Activated CD4-positive, alpha-beta T cell treated with anti-CD3 and anti-CD28 coated beads for 36 hours (primary cell): ENCODE data around the gene GM2A. TPM values are rescaled to one million over a fixed set of nuclear protein-coding genes. Genes with fewer than 3 reads are reported as not detected.

Experiments
- ATAC-seq: fragments of 200-7000 bp; cut with Tn5 transposase; one replicate; pipeline ENCODE4 v1.10.0; 2021; ENCODE audit warnings: mild to moderate bottlenecking, moderate library complexity
- CTCF ChIA-PET: fragments of 350-600 bp; sonication (Branson Sonifier 250); formaldehyde crosslinking; loops from one replicate; lab custom pipeline; 2021; ENCODE audit warnings: antibody characterized with exemption; lab: Charles Lee
- POLR2A ChIA-PET: fragments of 350-600 bp; sonication (Branson Sonifier 250); formaldehyde crosslinking; loops from one replicate; lab custom pipeline; 2021; ENCODE audit warnings: antibody characterized with exemption, inconsistent platforms; lab: Charles Lee
- DNase-seq: peaks from one replicate; pipeline ENCODE4 v3.0.0-alpha.2; 2020
- H3K27ac Mint-ChIP-seq: one replicate; pipeline ENCODE4 v1.8.0; 2021; ENCODE audit warnings: mixed read lengths
- H3K27me3 Mint-ChIP-seq: one replicate; pipeline ENCODE4 v1.8.0; 2021; ENCODE audit warnings: mixed read lengths
- H3K36me3 Mint-ChIP-seq: one replicate; pipeline ENCODE4 v1.8.0; 2021; ENCODE audit warnings: low read depth, mixed read lengths
- H3K4me1 Mint-ChIP-seq: one replicate; pipeline ENCODE4 v1.8.0; 2021; ENCODE audit warnings: mixed read lengths
- H3K4me3 Mint-ChIP-seq: one replicate; pipeline ENCODE4 v1.8.0; 2021; ENCODE audit warnings: mild to moderate bottlenecking, moderate library complexity, mixed read lengths
- H3K9me3 Mint-ChIP-seq: one replicate; pipeline ENCODE4 v1.8.0; 2021; ENCODE audit warnings: low read depth, mixed read lengths
- intact Hi-C, 2 experiments: fragments of 100-400 bp; cut with DNase I in 1 of 2; cut with micrococcal nuclease in 1 of 2; formaldehyde crosslinking; loops; one replicate each; pipeline versions ENCODE4 v1.14.2 to v1.15.1; 2022 to 2024; cut with DNase I, micrococcal nuclease
- total RNA-seq, 2 experiments: library from RNA; stranded (reverse); gene quantifications; one replicate each; pipeline ENCODE4 v1.2.3, GENCODE V29; 2021

Gene GM2A
- total RNA-seq, 2 experiments from 2014 or later: 17.2 to 19.3 TPM

DNA sequence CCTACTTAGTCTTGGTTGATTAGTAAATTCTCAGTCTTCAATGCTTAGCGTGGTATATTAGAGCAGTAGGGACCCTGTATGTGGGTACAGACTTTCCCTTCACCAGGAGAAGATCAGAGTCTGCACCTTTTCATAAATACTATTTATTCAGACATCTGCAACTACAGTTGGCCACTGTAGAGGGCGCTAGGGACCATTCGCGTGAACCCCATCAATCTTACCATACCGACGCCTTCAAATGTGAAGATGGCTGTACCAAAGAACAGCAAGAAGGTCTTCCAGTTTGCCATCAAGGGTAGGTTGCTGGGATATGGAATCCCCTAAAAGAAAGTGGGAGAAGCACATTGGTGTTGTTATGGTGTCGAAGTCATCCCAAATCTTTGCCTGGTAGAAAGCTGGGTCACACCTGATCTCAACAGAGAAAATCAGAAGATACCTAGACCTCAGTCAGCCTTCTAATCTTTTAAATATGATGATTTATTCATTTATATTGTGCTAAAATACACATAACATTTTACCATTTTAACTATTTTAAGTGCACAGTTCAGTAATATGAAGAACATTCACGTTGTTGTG is 31.5 kb downstream of the GM2A start:
- Mint-ChIP-seq H3K27ac (no peak overlapping the region), H3K4me3 (no peak overlapping the region), H3K27me3 (peaks cover 2% of the 10 kb centered on the region), H3K9me3 (no peaks in the 10 kb centered on the region), H3K4me1 (no peaks in the 10 kb centered on the region), H3K36me3 (no peaks in the 10 kb centered on the region)
- intact Hi-C loops: loop anchor here (1.0 to 5.0 kb wide), 2 partner anchors 32 to 33 kb away; no protein-coding TSS in a partner anchor
- CTCF ChIA-PET: interaction anchor here (1.0 to 2.2 kb wide), 7 partner anchors 20 to 367 kb away, joined by 3 to 15 read pairs (median 3); no protein-coding TSS in a partner anchor
- POLR2A ChIA-PET: no interaction called here
- ATAC-seq (no peak), DNase-seq (peak; percentile 51)

DNA sequence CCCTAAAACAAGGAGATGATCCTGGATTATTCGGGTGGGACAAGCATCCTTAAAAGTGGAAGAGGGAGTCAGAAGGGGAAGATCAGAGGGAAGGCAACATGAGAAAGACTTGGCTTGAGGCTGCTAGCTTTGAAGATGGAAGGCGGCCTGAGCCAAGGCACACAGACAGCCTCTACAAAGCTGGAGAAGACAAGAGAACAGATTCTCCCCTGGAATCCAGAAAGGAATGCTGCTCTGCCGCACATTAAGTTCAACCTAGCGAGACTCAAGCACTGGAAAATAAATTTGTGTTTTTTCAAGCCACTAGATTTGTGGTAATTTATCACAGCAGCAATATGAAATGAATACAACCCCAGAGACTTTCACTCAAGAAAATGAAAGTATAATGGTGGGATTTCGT is 32.7 kb downstream of the GM2A start:
- H3K4me3 Mint-ChIP-seq: no peak overlapping the region
- H3K27ac Mint-ChIP-seq: no peak overlapping the region
- CTCF ChIA-PET: interaction anchor here (1.1 to 1.6 kb wide), 4 partner anchors 34 to 366 kb away, joined by 3 to 7 read pairs (median 3); no protein-coding TSS in a partner anchor

DNA sequence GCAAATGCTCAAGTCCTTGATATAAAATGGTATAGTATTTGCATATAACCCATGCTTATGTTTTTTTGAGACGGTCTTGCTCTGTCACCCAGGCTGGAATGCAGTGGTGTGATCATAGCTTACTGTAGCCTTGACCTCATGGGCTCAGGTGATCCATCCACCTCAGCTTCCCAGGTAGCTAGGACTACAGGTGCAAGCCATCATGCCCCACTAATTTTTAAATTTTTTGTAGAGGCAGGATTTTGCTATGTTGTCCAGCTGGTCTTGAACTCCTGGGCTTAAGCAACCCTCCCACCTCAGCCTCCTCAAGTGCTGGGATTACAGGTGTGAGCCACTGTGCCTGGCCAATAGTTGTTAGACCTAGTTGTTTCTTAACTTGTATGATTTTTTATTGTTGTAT is 33.3 kb downstream of the GM2A start:
- peaks cover 2% of the 10 kb centered on the region for H3K27me3 Mint-ChIP-seq
- no peak overlapping the region for H3K27ac Mint-ChIP-seq
- ATAC-seq (no peak), DNase-seq (no peak)
- ChIA-PET CTCF (interaction anchor here (1.3 kb wide), 1 partner anchor 366 kb away, joined by 3 read pairs; no protein-coding TSS in a partner anchor), POLR2A (no interaction called here)
- H3K9me3 Mint-ChIP-seq: no peaks in the 10 kb centered on the region
- H3K4me3 Mint-ChIP-seq: no peak overlapping the region
- intact Hi-C loops: no loop called here
- no peaks in the 10 kb centered on the region for H3K36me3 Mint-ChIP-seq
- no peaks in the 10 kb centered on the region for H3K4me1 Mint-ChIP-seq

More for the DNA sequence above, 32.7 kb downstream of the GM2A start:
- H3K4me1 Mint-ChIP-seq: no peaks in the 10 kb centered on the region
- no peak for DNase-seq
- H3K9me3 Mint-ChIP-seq: no peaks in the 10 kb centered on the region
- intact Hi-C loops: no loop called here
- no peak for ATAC-seq
- peaks cover 2% of the 10 kb centered on the region for H3K27me3 Mint-ChIP-seq
- no peaks in the 10 kb centered on the region for H3K36me3 Mint-ChIP-seq
- POLR2A ChIA-PET: no interaction called here

DNA sequence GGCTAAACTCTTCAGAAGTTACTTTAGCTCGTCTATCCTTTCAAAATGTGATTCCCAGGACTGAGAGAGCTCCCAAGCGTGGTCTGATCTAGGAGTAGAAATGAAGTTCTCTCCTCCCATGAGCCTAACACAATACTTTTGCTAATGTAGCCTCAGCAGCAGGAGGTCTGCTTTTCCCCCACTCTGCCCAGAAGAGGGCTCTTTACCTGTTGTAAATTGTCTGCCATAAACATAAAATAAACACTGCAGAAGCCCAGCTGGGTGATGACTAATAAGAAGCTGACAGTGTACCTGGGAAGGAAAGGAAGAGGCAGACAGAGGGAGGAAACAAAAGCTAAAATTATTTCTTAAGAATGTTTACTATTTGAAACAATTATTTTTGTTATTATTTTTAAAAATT is 35.2 kb downstream of the GM2A start:
- intact Hi-C loops: no loop called here
- peak; percentile 49 for ATAC-seq
- H3K4me3 Mint-ChIP-seq: no peak overlapping the region
- no peaks in the 10 kb centered on the region for H3K36me3 Mint-ChIP-seq
- H3K27ac Mint-ChIP-seq: no peak overlapping the region
- H3K27me3 Mint-ChIP-seq: peaks cover under 1% of the 10 kb centered on the region
- no peak for DNase-seq
- no peaks in the 10 kb centered on the region for H3K9me3 Mint-ChIP-seq
- no peaks in the 10 kb centered on the region for H3K4me1 Mint-ChIP-seq
- CTCF ChIA-PET: interaction anchor here (0.5 to 0.6 kb wide), 2 partner anchors 64 to 351 kb away, joined by 3 read pairs; partner anchors contain the start of gene CCDC69
- POLR2A ChIA-PET: no interaction called here

DNA sequence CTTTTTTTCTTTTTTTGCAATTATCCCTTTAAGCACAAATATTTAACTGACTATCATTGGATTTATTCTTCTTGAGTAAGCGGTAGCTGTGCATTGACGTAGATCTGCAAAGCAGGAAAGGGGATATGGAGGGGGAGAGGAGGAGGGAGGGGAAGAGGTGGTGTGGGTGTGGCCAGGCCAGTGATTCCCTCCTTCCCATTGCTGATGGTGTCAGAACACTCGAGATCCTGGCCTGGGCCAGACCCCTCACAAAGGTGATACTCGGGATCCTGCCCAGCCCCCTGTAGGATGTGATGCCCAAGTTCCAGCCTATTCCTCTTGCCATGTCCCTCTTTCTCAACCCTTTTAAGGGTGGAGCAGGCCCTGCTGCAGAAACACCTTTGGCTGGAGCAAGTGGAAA is 40.6 kb downstream of the GM2A start:
- H3K27me3 Mint-ChIP-seq: peaks cover 4% of the 10 kb centered on the region
- H3K4me1 Mint-ChIP-seq: no peaks in the 10 kb centered on the region
- H3K36me3 Mint-ChIP-seq: no peaks in the 10 kb centered on the region
- H3K27ac Mint-ChIP-seq: no peak overlapping the region
- intact Hi-C loops: no loop called here
- no peak for ATAC-seq
- H3K9me3 Mint-ChIP-seq: no peaks in the 10 kb centered on the region
- DNase-seq: no peak
- POLR2A ChIA-PET: no interaction called here
- CTCF ChIA-PET: no interaction called here
- no peak overlapping the region for H3K4me3 Mint-ChIP-seq

DNA sequence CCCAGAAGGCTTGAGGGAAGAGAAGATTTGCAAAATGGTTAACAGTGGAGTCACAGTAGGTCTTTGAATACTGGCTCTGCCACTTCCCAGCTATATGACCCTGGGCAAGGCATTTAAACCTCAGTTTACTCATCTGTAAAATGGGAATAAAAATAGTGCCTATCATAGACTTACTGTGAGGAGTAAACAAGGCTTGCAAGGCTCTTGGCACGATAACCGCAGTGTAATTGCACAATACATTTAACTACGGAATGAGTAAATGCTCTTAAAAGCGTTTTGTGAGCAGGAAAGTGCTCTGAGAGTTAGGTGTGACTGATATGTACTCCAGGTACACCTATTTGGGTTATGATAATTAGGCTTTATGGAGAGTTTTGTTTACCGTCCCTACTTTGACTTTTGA is 42.2 kb downstream of the GM2A start:
- no peak for DNase-seq
- no peaks in the 10 kb centered on the region for H3K9me3 Mint-ChIP-seq
- no peaks in the 10 kb centered on the region for H3K36me3 Mint-ChIP-seq
- ATAC-seq: no peak
- intact Hi-C loops: no loop called here
- peaks cover 6% of the 10 kb centered on the region for H3K27me3 Mint-ChIP-seq
- ChIA-PET CTCF (no interaction called here), POLR2A (no interaction called here)
- H3K4me1 Mint-ChIP-seq: no peaks in the 10 kb centered on the region
- H3K27ac Mint-ChIP-seq: no peak overlapping the region
- no peak overlapping the region for H3K4me3 Mint-ChIP-seq

DNA sequence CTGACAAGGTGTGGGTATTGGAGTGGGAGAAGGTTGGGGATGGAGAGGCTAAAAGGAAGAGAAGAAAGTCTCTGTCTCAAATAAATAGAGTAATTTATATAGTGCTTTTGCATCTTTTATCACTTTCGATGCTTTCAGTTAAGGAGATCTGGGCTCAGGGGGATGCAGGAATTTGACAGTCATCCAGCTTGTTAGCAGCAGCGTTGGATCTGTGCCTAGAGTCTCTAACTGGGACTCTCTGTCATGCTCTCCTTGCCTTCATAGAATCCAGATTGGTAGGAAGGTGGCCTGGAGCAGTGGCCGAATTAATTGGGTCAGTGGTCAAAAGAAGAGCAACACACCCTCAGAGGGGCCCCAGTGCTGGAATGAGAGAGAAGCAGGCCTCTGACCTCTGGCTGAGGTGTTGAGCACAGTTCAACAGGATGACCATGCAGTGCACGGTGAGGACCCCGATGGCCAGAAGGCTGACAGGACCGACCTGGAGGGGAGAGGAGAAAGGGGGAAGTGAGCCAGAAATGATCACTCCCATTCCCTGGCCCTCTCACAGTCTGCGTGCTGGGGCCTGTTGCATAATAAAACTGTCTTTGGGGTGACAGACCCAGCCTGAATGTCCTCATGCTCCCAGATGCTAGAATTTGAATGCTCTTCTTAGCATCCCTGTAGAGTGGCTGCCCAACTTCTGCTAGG is 42.9 kb downstream of the GM2A start:
- POLR2A ChIA-PET: no interaction called here
- Mint-ChIP-seq H3K9me3 (no peaks in the 10 kb centered on the region), H3K36me3 (no peaks in the 10 kb centered on the region), H3K27me3 (peaks cover 7% of the 10 kb centered on the region), H3K4me3 (no peak overlapping the region), H3K27ac (no peak overlapping the region), H3K4me1 (no peaks in the 10 kb centered on the region)
- DNase-seq (no peak), ATAC-seq (no peak)
- CTCF ChIA-PET: no interaction called here
- intact Hi-C loops: no loop called here

DNA sequence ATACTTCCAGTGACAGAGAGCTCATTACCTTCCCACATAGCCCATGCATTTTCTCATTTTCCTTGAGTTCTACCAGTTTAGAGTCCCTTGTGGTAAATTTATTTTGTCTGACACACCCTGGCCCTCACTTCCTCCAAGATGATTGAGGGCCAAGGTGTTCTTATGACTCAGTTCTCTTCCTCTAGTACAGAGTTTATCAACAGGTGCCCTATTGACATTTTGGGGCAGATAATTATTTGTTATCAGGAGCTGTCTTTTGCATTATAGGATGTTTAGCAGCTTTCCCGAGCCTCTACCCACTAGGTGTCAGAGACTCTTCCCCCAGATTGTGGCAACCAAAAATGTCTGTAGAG is 43.5 kb downstream of the GM2A start:
- Mint-ChIP-seq H3K4me3 (no peak overlapping the region), H3K27ac (no peak overlapping the region), H3K27me3 (peaks cover 7% of the 10 kb centered on the region), H3K9me3 (no peaks in the 10 kb centered on the region), H3K4me1 (no peaks in the 10 kb centered on the region), H3K36me3 (no peaks in the 10 kb centered on the region)
- no peak for ATAC-seq
- ChIA-PET POLR2A (no interaction called here), CTCF (no interaction called here)
- intact Hi-C loops: no loop called here
- DNase-seq: no peak

DNA sequence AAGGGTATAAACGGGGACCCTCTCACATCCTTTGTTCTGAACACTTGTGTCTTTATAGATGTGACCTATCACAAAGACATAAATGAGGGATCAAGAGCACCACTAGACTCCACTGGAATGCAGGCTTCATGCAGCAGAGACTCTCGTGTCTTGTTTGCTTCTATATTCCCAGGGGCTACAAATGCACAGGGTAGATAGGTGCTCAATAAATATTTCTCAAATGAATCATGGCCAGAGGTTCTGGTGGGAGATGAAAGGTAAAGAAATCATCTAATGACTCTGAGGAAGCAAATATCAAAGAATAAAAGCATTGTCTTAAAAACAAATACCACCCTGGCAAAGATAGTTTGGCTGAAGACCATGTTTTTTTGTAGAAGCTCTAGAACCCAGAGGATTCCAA is 44.0 kb downstream of the GM2A start:
- Mint-ChIP-seq H3K4me1 (no peaks in the 10 kb centered on the region), H3K27ac (no peak overlapping the region), H3K27me3 (peaks cover 8% of the 10 kb centered on the region), H3K4me3 (no peak overlapping the region), H3K36me3 (no peaks in the 10 kb centered on the region), H3K9me3 (no peaks in the 10 kb centered on the region)
- intact Hi-C loops: no loop called here
- ChIA-PET CTCF (no interaction called here), POLR2A (no interaction called here)
- no peak for ATAC-seq
- no peak for DNase-seq

DNA sequence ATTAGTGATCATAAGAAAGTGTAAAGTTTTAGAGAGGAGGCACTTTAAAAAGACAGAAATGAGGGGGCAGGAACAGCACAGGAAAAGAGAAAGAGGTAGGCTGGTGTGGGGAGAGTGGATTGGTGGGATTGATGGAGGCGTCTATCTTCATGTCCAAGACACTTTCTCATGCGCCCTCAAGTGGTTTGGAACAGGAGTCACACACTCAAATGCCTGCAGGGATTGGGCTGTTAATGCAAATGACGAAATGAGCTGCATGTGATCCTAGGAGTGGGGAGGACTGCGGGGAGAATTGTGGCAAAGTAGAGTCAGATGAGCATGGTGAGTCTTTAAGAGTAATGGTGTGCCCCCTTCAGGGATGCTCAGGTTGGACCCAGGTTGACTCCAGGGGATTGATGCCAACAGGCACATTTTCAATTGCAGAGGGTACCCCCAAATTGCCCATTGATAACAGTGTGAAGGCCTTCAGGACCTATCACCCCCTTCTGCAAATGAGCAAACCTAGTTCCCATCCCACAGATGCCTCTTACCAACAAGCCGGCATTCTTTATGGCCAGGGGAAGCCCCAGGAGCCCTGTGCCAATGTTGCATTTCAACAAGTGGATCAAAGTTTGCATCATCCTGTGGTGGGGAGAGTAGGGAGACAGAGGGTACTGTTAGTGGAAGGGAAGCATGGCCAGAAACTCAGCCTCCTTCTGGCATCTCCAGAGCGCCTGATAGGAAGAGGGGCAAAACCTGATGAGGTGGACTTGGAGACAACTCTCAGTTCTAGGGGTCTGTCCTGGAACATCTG is 45.3 kb downstream of the GM2A start:
- Mint-ChIP-seq H3K9me3 (no peaks in the 10 kb centered on the region), H3K36me3 (no peaks in the 10 kb centered on the region), H3K27me3 (peaks cover 12% of the 10 kb centered on the region), H3K4me3 (no peak overlapping the region), H3K4me1 (no peaks in the 10 kb centered on the region), H3K27ac (no peak overlapping the region)
- POLR2A ChIA-PET: no interaction called here
- CTCF ChIA-PET: no interaction called here
- DNase-seq (no peak), ATAC-seq (no peak)
- intact Hi-C loops: no loop called here

DNA sequence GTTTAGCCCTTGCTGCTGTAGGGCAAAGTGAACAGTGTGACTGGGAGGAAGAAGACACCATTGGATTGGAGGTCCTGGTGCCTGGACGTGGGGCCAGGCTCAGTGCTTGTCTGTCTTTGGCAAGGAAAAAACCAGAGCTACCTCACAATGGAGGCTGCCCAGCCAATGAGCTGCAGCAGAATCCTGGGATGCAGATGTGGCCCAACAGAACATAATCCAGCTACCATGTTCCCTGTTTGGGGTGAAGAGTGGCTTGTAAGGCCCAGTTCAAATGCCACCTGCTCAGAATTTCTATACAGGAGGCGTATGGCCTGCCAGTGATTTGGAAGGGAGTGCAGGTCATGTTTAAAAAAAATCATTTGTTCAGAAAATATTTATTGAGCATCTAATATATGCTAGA is 50.7 kb downstream of the GM2A start, which contains the start of gene SLC36A3:
SLC36A3 (minus strand) TSS at position 101 of the 400 bp plus-strand sequence. CDS start 412 bp downstream, outside the sequence.
- H3K36me3 Mint-ChIP-seq: no peaks in the 10 kb centered on the region
- POLR2A ChIA-PET: interaction anchor here (0.8 kb wide), 1 partner anchor 12 kb away, joined by 4 read pairs; no protein-coding TSS in a partner anchor
- intact Hi-C loops: no loop called here
- CTCF ChIA-PET: no interaction called here
- no peaks in the 10 kb centered on the region for H3K9me3 Mint-ChIP-seq
- H3K4me3 Mint-ChIP-seq: no peak within 1 kb of the TSS
- ATAC-seq: no peak
- peaks cover 12% of the 10 kb centered on the region for H3K27me3 Mint-ChIP-seq
- H3K27ac Mint-ChIP-seq: no peak within 1 kb of the TSS
- H3K4me1 Mint-ChIP-seq: no peaks in the 10 kb centered on the region
- DNase-seq: no peak
